Measurements from ENCODE around the gene KAT5. TPM values are rescaled to one million over a fixed set of nuclear protein-coding genes. Genes with fewer than 3 reads are reported as not detected.

The KAT5 gene
- total RNA-seq, 1 experiment from 2014 or later: 37.6 TPM

- Mint-ChIP-seq H3K9me3 (ENCODE audit: unreplicated experiment) (no peaks in the 10 kb centered on the region), H3K27ac (ENCODE audit: low read depth, unreplicated experiment) (no peak overlapping the region), H3K4me3 (ENCODE audit: unreplicated experiment) (no peak overlapping the region), H3K4me1 (ENCODE audit: insufficient read depth, unreplicated experiment) (no peaks in the 10 kb centered on the region), H3K36me3 (ENCODE audit: insufficient read depth, unreplicated experiment) (no peaks in the 10 kb centered on the region), H3K27me3 (ENCODE audit: insufficient read depth, unreplicated experiment) (peaks cover 43% of the 10 kb centered on the region)
- POLR2A ChIA-PET: interaction anchor here (0.6 kb wide), 1 partner anchor 15 kb away, joined by 3 read pairs; the partner anchor contains the start of gene KAT5
- DNase-seq (ENCODE audit: unreplicated experiment): no peak
- CTCF ChIA-PET: interaction anchor here (0.6 to 1.2 kb wide), 5 partner anchors 9 to 1136 kb away, joined by 3 to 7 read pairs (median 4); partner anchors contain the start of gene KAT5
- no TSS peak for BruUV-seq (replicated peaks)
- no peak for TF ChIP-seq CTCF (IDR thresholded peaks at IDR 0.05; ENCODE audit: unreplicated experiment)
- intact Hi-C loops (cut with micrococcal nuclease): no loop called here
Measured at GRCh38 chr11:65696802-65697552, 15.1 kb upstream of the KAT5 start.

GRCh38 chr11:65698205-65698604 is 13.8 kb upstream of the KAT5 start:
- Mint-ChIP-seq H3K36me3 (ENCODE audit: insufficient read depth, unreplicated experiment) (no peaks in the 10 kb centered on the region), H3K4me3 (ENCODE audit: unreplicated experiment) (no peak overlapping the region), H3K27ac (ENCODE audit: low read depth, unreplicated experiment) (no peak overlapping the region), H3K4me1 (ENCODE audit: insufficient read depth, unreplicated experiment) (no peaks in the 10 kb centered on the region), H3K27me3 (ENCODE audit: insufficient read depth, unreplicated experiment) (peaks cover 55% of the 10 kb centered on the region), H3K9me3 (ENCODE audit: unreplicated experiment) (no peaks in the 10 kb centered on the region)
- BruUV-seq (replicated peaks): no TSS peak
- POLR2A ChIA-PET: no interaction called here
- intact Hi-C loops (cut with micrococcal nuclease): no loop called here
- no peak for DNase-seq (ENCODE audit: unreplicated experiment)
- no peak for TF ChIP-seq CTCF (IDR thresholded peaks at IDR 0.05; ENCODE audit: unreplicated experiment)
- CTCF ChIA-PET: no interaction called here

- Mint-ChIP-seq H3K4me1 (ENCODE audit: insufficient read depth, unreplicated experiment) (no peaks in the 10 kb centered on the region), H3K9me3 (ENCODE audit: unreplicated experiment) (no peaks in the 10 kb centered on the region), H3K36me3 (ENCODE audit: insufficient read depth, unreplicated experiment) (no peaks in the 10 kb centered on the region), H3K27ac (ENCODE audit: low read depth, unreplicated experiment) (no peak overlapping the region), H3K4me3 (ENCODE audit: unreplicated experiment) (no peak overlapping the region), H3K27me3 (ENCODE audit: insufficient read depth, unreplicated experiment) (peaks cover 56% of the 10 kb centered on the region)
- ChIA-PET CTCF (no interaction called here), POLR2A (interaction anchor here (0.6 kb wide), 1 partner anchor 21 kb away, joined by 3 read pairs; no protein-coding TSS in a partner anchor)
- TF ChIP-seq CTCF (IDR thresholded peaks at IDR 0.05; ENCODE audit: unreplicated experiment): no peak
- no peak for DNase-seq (ENCODE audit: unreplicated experiment)
- intact Hi-C loops (cut with micrococcal nuclease): no loop called here
- no TSS peak for BruUV-seq (replicated peaks)
Measured at GRCh38 chr11:65699306-65699705, 12.7 kb upstream of the KAT5 start.

GRCh38 chr11:65700399-65700798 is 11.7 kb upstream of the KAT5 start:
- POLR2A ChIA-PET: no interaction called here
- no peak for TF ChIP-seq CTCF (IDR thresholded peaks at IDR 0.05; ENCODE audit: unreplicated experiment)
- Mint-ChIP-seq H3K4me1 (ENCODE audit: insufficient read depth, unreplicated experiment) (no peaks in the 10 kb centered on the region), H3K4me3 (ENCODE audit: unreplicated experiment) (no peak overlapping the region), H3K27me3 (ENCODE audit: insufficient read depth, unreplicated experiment) (peaks cover 56% of the 10 kb centered on the region), H3K9me3 (ENCODE audit: unreplicated experiment) (no peaks in the 10 kb centered on the region), H3K27ac (ENCODE audit: low read depth, unreplicated experiment) (no peak overlapping the region), H3K36me3 (ENCODE audit: insufficient read depth, unreplicated experiment) (no peaks in the 10 kb centered on the region)
- DNase-seq (ENCODE audit: unreplicated experiment): no peak
- intact Hi-C loops (cut with micrococcal nuclease): no loop called here
- BruUV-seq (replicated peaks): no TSS peak
- CTCF ChIA-PET: interaction anchor here (0.6 kb wide), 2 partner anchors 130 to 350 kb away, joined by 3 to 4 read pairs; no protein-coding TSS in a partner anchor

Data from MCF 10A (cell line).